GM18861 (cell line): Measurements from ENCODE around the gene NLRP7.

ENCODE experiments used
- ATAC-seq: cut with Tn5 transposase; IDR thresholded peaks from one replicate; pipeline ENCODE4 v1.9.1; 2021; ENCODE audit not compliant: unreplicated experiment

The NLRP7 gene

DNA sequence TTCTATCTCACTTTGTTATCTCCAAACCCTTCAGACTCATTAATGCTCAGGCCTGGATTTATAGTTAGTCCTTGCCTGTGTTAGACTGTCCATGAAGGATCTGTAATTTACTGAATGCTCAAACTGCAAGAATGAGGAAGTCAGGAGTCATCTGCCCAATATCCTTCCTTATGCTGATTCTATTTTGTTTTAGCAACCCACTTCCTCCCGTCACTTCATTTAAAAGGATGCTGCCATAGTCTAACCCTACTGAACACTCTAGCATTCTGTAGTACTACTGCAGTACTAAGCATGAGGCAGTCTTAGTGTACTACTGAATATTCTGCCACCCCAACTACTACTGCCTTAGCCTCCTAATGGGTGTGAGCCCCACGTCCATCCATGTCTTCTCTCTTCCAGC, 71.8 kb downstream of the NLRP7 start:
- ATAC-seq, result no peak

DNA sequence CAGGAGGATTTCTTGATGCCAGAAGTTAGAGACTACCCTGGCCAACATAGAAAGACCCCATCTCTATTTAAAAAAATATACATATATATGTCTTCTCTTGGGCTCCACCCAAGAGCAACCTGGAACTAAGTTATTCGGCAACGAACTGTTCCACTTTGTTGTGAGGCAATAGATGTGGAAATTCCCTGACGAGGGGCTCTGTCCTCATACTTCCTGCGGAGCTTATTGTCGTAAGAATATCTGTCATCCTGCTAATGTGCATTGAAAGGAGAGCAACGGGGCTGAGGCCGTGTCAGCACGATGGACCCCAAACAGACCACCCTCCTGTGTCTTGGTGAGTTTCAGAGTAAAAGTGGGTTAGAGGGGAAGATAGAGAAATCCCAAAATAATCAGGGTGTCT, 73.3 kb downstream of the NLRP7 start, which contains the start of gene FCAR:
Gene FCAR (plus strand): TSS at position 246 of the 400 bp plus-strand sequence. CDS start 55 bp downstream, at position 301.
- ATAC-seq, result no peak
